H9 (cell line): ENCODE results near the gene FNIP1. TPM values are rescaled to one million over a fixed set of nuclear protein-coding genes. Genes with fewer than 3 reads are reported as not detected.

Experiments used
- DNase-seq: peaks from one replicate; pipeline ENCODE4 v3.0.0-alpha.2; 2017
- H2AFZ ChIP-seq: one replicate; pipeline ENCODE4 v1.6.1; 2013; ENCODE audit warnings: mild to moderate bottlenecking, low read length, control low read depth, moderate library complexity
- H2AK5ac ChIP-seq: 2 replicates; pipeline ENCODE4 v1.6.1; 2013; ENCODE audit warnings: low read length, control low read depth, mixed read lengths; ENCODE audit not compliant: insufficient read length
- H2BK120ac ChIP-seq: one replicate; pipeline ENCODE4 v1.6.1; 2013; ENCODE audit warnings: low read depth, mild to moderate bottlenecking, low read length, control low read depth, inconsistent platforms; ENCODE audit not compliant: poor library complexity, severe bottlenecking
- H2BK12ac ChIP-seq: 2 replicates; pipeline ENCODE4 v1.6.1; 2013; ENCODE audit warnings: low read length, control low read depth, mixed read lengths, low read depth; ENCODE audit not compliant: insufficient read length
- H2BK15ac ChIP-seq: 2 replicates; pipeline ENCODE4 v1.6.1; 2013; ENCODE audit warnings: low read depth, low read length, control low read depth
- H2BK20ac ChIP-seq: one replicate; pipeline ENCODE4 v1.6.1; 2013; ENCODE audit warnings: low read depth, mild to moderate bottlenecking, low read length, control low read depth, inconsistent platforms; ENCODE audit not compliant: poor library complexity, severe bottlenecking
- H2BK5ac ChIP-seq: 2 replicates; pipeline ENCODE4 v1.6.1; 2013; ENCODE audit warnings: low read length, control low read depth, mixed read lengths; ENCODE audit not compliant: insufficient read length
- H3K14ac ChIP-seq: 2 replicates; pipeline ENCODE4 v1.6.1; 2013; ENCODE audit warnings: low read length, control low read depth; ENCODE audit not compliant: insufficient read depth
- H3K18ac ChIP-seq: 2 replicates; pipeline ENCODE4 v1.6.1; 2013; ENCODE audit warnings: low read depth, mild to moderate bottlenecking, mixed read lengths, low read length, control low read depth; ENCODE audit not compliant: insufficient read length
- H3K23ac ChIP-seq: 2 replicates; pipeline ENCODE4 v1.6.1; 2013; ENCODE audit warnings: low read length, control low read depth, mixed read lengths, low read depth; ENCODE audit not compliant: insufficient read length
- H3K23me2 ChIP-seq: 2 replicates; pipeline ENCODE4 v1.6.1; 2013; ENCODE audit warnings: low read depth, mild to moderate bottlenecking, mixed read lengths, low read length, control low read depth; ENCODE audit not compliant: insufficient read length, poor library complexity, severe bottlenecking
- H3K27ac ChIP-seq: 2 replicates; pipeline ENCODE4 v1.5.1; 2013; ENCODE audit warnings: low read length, control low read depth, mixed read lengths, low read depth; ENCODE audit not compliant: insufficient read length
- H3K27me3 ChIP-seq: 2 replicates; pipeline ENCODE4 v1.6.1; 2013; ENCODE audit warnings: low read length, control low read depth, inconsistent platforms; ENCODE audit not compliant: insufficient read depth
- H3K4ac ChIP-seq: 2 replicates; pipeline ENCODE4 v1.6.1; 2013; ENCODE audit warnings: low read depth, mild to moderate bottlenecking, control low read depth, inconsistent platforms, low read length, moderate library complexity
- H3K4me1 ChIP-seq: 2 replicates; pipeline ENCODE4 v1.6.1; 2013; ENCODE audit warnings: low read length, control low read depth, inconsistent platforms; ENCODE audit not compliant: insufficient read depth
- H3K4me2 ChIP-seq: 2 replicates; pipeline ENCODE4 v1.6.1; 2013; ENCODE audit warnings: low read length, control low read depth, mixed read lengths; ENCODE audit not compliant: insufficient read length, insufficient read depth
- H3K56ac ChIP-seq: 2 replicates; pipeline ENCODE4 v1.6.1; 2013; ENCODE audit warnings: low read depth, mild to moderate bottlenecking, mixed read lengths, low read length, control low read depth; ENCODE audit not compliant: insufficient read length
- H3K79me1 ChIP-seq: 2 replicates; pipeline ENCODE4 v1.6.1; 2013; ENCODE audit warnings: low read depth, mild to moderate bottlenecking, moderate library complexity, low read length, control low read depth, inconsistent platforms; ENCODE audit not compliant: insufficient read depth, poor library complexity, severe bottlenecking
- H3K79me2 ChIP-seq: 2 replicates; pipeline ENCODE4 v1.6.1; 2013; ENCODE audit warnings: low read length, control low read depth, inconsistent platforms; ENCODE audit not compliant: insufficient read depth
- H3K9ac ChIP-seq: 2 replicates; pipeline ENCODE4 v1.6.1; 2013; ENCODE audit warnings: low read length, control low read depth, mixed read lengths; ENCODE audit not compliant: insufficient read length; ENCODE audit errors: extremely low read depth
- H3K9me3 ChIP-seq: one replicate; pipeline ENCODE4 v1.6.1; 2013; ENCODE audit warnings: low read depth, low read length, inconsistent platforms; ENCODE audit not compliant: control insufficient read depth
- H3T11ph ChIP-seq: one replicate; pipeline ENCODE4 v1.6.1; 2013; ENCODE audit warnings: mild to moderate bottlenecking, low read length, control low read depth, inconsistent platforms
- H4K20me1 ChIP-seq: one replicate; pipeline ENCODE4 v1.6.1; 2013; ENCODE audit not compliant: control insufficient read depth, insufficient read length, insufficient read depth
- H4K5ac ChIP-seq: 2 replicates; pipeline ENCODE4 v1.6.1; 2013; ENCODE audit warnings: low read depth, mild to moderate bottlenecking, mixed read lengths, low read length, control low read depth; ENCODE audit not compliant: insufficient read length
- H4K8ac ChIP-seq: replicated peaks from 2 replicates; pipeline ENCODE4 v1.6.1; 2013; ENCODE audit warnings: low read length, control low read depth, mixed read lengths, low read depth; ENCODE audit not compliant: insufficient read length
- H4K91ac ChIP-seq: 2 replicates; pipeline ENCODE4 v1.6.1; 2013; ENCODE audit warnings: low read depth, mild to moderate bottlenecking, moderate library complexity, mixed read lengths, low read length, control low read depth; ENCODE audit not compliant: insufficient read length
- H3K27ac Mint-ChIP-seq, 3 experiments: 2 replicates in 2 of 3; 3 replicates in 1 of 3; pipeline ENCODE4 v1.8.0; 2020 to 2021; ENCODE audit warnings: mixed read lengths in 3 of 3, mild to moderate bottlenecking in 1 of 3, moderate library complexity in 1 of 3
- H3K27me3 Mint-ChIP-seq: 2 replicates; pipeline ENCODE4 v1.8.0; 2021; ENCODE audit warnings: low read depth, mild to moderate bottlenecking, moderate library complexity, mixed read lengths
- H3K36me3 Mint-ChIP-seq, 3 experiments: 2 replicates in 2 of 3; 3 replicates in 1 of 3; pipeline ENCODE4 v1.8.0; 2020 to 2021; ENCODE audit warnings: low read depth in 3 of 3, mixed read lengths in 3 of 3; ENCODE audit not compliant: insufficient read depth in 1 of 3
- H3K4me1 Mint-ChIP-seq, 2 experiments: 2 replicates each; pipeline ENCODE4 v1.8.0; 2020; ENCODE audit warnings: mixed read lengths in 2 of 2
- H3K4me3 Mint-ChIP-seq, 2 experiments: 2 replicates in 1 of 2; 3 replicates in 1 of 2; pipeline ENCODE4 v1.8.0; 2020 to 2021; ENCODE audit warnings: mild to moderate bottlenecking in 2 of 2, mixed read lengths in 2 of 2, moderate library complexity in 1 of 2
- H3K9me3 Mint-ChIP-seq, 2 experiments: 2 replicates in 1 of 2; 3 replicates in 1 of 2; pipeline ENCODE4 v1.8.0; 2020; ENCODE audit warnings: mild to moderate bottlenecking in 2 of 2, mixed read lengths in 2 of 2, moderate library complexity in 1 of 2
- WGBS: extraction: QIAGEN DNeasy Blood & Tissue Kit; methylation state at CpG from one replicate; pipeline ENCODE4 v1.1.7; 2013; ENCODE audit warnings: missing lambda C conversion rate, low lambda C conversion rate, mixed read lengths; ENCODE audit not compliant: insufficient read length; ENCODE audit errors: extremely low coverage; 5-methylcytosine and 5-hydroxymethylcytosine counted together
- total RNA-seq: library from RNA; stranded (reverse); gene quantifications from 2 replicates; pipeline ENCODE4 v1.2.1, GENCODE V29; 2021
- TF ChIP-seq, protein P1 (sequence below): fragments of 200-600 bp; sonication (generic); conservative IDR thresholded peaks from 3 replicates; pipeline ENCODE4 v1.8.0; 2021; ENCODE audit warnings: antibody characterized with exemption, mild to moderate bottlenecking

The FNIP1 gene
- total RNA-seq, 1 experiment from 2014 or later = 13.4 TPM

DNA sequence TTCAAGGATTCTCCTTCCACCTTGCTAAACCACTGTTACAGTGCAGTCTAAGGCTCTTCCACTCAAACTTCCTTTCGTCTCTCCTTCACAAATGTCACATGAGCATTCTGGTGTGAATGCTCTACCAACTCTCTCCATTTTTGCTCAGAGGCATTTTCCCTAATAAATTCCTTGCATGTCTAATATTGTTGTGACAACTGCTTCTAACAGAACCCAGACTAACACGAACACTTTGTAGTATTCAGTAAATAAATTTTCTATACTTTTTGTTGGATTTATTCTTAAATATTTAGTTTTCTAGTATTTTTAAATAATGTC lies 185.8 kb downstream of the FNIP1 start:
- DNase-seq = no peak
- Mint-ChIP-seq H3K4me3 (no peak overlapping the region), H3K4me1 (peaks cover 33 to 44% of the 10 kb centered on the region in 2 experiments), H3K9me3 (no peaks in the 10 kb centered on the region), H3K36me3 (no peaks in the 10 kb centered on the region; a peak in 2 of 7 replicates), H3K27me3 (no peaks in the 10 kb centered on the region), H3K27ac (peak overlapping the region in 1 of 3 experiments; percentile 32; a peak in 2 of 7 replicates)
- Histone ChIP-seq H3K4ac (no peak overlapping the region), H2BK120ac (no peak overlapping the region), H3K27me3 (no peaks in the 10 kb centered on the region), H3K23ac (no peak overlapping the region), H2BK5ac (no peak overlapping the region), H3K79me1 (no peaks in the 10 kb centered on the region), H2AFZ (no peak overlapping the region), H3K23me2 (no peaks in the 10 kb centered on the region), H3K14ac (no peak overlapping the region), H2AK5ac (no peak overlapping the region), H3K79me2 (peaks cover 10% of the 10 kb centered on the region), H4K20me1 (no peaks in the 10 kb centered on the region), H4K8ac (no peak overlapping the region), H3K18ac (no peak overlapping the region), H4K5ac (no peak overlapping the region), H3K9ac (no peak overlapping the region), H3T11ph (no peak overlapping the region), H3K56ac (no peak overlapping the region), H3K27ac (no peak overlapping the region), H3K9me3 (no peaks in the 10 kb centered on the region), H4K91ac (no peak overlapping the region), H3K4me2 (no peak overlapping the region), H2BK15ac (no peak overlapping the region), H3K4me1 (no peaks in the 10 kb centered on the region; the same call in 1 of the 2 replicates), H2BK20ac (no peak overlapping the region), H2BK12ac (no peak overlapping the region)
- WGBS = no CpG with 5 or more reads among the region's 2 CpGs
- TF ChIP-seq, protein P1, sequence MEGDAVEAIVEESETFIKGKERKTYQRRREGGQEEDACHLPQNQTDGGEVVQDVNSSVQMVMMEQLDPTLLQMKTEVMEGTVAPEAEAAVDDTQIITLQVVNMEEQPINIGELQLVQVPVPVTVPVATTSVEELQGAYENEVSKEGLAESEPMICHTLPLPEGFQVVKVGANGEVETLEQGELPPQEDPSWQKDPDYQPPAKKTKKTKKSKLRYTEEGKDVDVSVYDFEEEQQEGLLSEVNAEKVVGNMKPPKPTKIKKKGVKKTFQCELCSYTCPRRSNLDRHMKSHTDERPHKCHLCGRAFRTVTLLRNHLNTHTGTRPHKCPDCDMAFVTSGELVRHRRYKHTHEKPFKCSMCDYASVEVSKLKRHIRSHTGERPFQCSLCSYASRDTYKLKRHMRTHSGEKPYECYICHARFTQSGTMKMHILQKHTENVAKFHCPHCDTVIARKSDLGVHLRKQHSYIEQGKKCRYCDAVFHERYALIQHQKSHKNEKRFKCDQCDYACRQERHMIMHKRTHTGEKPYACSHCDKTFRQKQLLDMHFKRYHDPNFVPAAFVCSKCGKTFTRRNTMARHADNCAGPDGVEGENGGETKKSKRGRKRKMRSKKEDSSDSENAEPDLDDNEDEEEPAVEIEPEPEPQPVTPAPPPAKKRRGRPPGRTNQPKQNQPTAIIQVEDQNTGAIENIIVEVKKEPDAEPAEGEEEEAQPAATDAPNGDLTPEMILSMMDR = no peak
